ENCODE measurements around the gene ZNF248.
"Not testable (repeated sequence)": the region's sequence is repeated elsewhere in the genome, so short reads cannot be mapped to it uniquely, and the experiment has no call there.

Gene ZNF248

DNA sequence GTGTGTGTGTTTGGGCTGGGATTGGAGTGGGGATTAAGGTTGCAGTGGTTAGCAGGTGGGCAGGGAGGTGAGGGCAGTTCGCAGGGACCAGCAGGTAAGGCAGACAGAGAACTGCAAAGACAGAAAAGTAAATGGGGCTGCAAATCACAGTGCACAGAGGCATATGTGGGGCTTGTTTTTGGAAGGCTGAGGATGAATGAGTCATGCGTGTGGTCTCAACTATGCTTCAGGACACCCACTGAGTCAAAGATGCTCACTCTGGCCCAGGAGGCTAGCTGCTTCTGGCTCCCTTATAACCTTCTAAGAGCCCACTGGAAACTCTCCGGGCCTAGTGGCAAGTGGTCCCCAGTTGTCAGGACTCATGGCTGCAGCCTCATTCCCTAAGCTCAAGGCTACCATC is 118.2 kb downstream of the ZNF248 start:
- no peak for DNase-seq (ENCODE audit: low spot score)

DNA sequence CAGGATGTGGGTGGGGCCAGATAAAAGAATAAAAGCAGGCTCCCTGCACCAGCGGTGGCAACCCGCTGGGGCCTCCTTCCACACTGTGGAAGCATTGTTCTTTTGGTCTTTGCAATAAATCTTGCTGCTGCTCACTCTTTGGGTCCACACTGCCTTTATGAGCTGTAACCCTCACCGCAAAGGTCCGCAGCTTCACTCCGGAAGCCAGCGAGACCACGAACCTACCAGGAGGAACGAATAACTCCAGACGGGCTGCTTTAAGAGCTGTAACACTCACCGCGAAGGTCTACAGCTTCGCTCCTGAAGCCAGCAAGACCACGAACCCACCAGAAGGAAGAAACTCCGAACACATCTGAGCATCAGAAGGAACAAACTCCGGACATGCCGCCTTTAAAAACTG is 119.2 kb downstream of the ZNF248 start:
- DNase-seq (ENCODE audit: low spot score): not testable (repeated sequence)

DNA sequence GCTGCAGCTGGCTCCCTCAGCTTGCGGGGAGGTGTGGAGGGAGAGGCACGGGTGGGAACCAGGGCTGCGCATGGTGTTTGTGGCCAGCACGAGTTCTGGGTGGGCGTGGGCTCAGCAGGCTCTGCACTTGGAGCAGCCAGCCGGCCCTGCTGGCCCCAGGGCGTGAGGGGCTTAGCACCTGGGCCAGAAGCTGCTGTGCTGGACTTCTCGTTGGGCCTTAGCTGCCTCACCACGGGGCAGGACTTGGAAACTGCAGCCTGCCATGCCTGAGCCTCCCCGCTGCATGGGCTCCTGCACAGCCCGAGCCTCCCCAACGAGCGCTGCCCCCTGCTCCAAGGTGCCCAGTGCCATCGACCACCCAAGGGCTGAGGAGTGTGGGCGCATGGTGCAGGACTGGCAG is 120.1 kb downstream of the ZNF248 start:
- DNase-seq (ENCODE audit: low spot score): no peak

DNA sequence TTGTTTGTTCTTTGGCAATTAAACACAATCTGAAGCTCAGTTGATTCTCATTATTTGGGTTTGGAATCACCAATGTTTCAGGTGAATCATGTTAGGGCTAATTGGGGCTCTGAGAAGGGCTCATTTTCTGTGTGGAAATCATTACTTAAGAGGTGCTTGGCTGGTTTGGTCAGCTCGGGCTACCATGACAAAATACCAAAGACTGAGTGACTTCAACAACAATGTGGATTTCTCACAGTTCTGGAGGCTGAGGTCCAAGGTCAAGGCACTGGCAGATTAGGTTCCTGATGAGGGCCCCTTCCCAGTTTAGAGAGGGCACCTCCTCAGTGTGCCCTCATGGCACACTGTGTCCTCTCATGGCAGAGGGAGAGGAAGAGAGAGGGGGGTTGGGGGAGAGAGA is 121.3 kb downstream of the ZNF248 start:
- no peak for DNase-seq (ENCODE audit: low spot score)

DNA sequence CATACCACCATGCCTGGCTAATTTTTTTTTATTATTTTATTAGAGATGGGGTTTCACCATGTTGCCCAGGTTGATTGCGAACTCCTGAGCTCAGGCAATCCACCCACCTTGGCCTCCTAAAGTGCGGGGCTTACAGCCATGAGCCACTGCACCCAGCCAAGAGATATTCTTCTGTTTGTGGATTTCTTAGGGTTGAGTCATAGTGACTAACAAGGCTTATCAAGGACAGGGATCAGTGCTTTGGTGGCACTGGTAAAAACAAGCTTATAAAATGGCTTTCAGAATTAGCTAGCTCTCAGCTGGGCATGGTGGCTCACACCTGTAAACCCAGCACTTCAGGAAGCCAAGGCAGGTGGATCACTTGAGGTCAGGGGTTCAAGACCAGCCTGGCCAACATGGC is 122.4 kb downstream of the ZNF248 start:
- no peak for DNase-seq (ENCODE audit: low spot score)
